GM12892 (cell line): ENCODE data around the gene VN1R4.
"Not testable (repeated sequence)": the region's sequence is repeated elsewhere in the genome, so short reads cannot be mapped to it uniquely, and the experiment has no call there.

ENCODE experiments used
- POLR2A ChIP-seq: IDR thresholded peaks from 2 replicates; pipeline ENCODE4 v1.6.1; 2011; ENCODE audit warnings: low read depth, low read length, control low read depth
- POLR2AphosphoS5 ChIP-seq: IDR thresholded peaks from 2 replicates; pipeline ENCODE4 v1.6.1; 2011; ENCODE audit warnings: low read depth, low read length, control low read depth
- TAF1 ChIP-seq: IDR thresholded peaks from 2 replicates; pipeline ENCODE4 v1.6.1; 2011; ENCODE audit warnings: low read depth, mild to moderate bottlenecking, control low read depth, low read length, borderline replicate concordance

GRCh38 chr19:53267623-53268022, at the start of gene VN1R4:
- TF ChIP-seq POLR2AphosphoS5, POLR2A, TAF1: not testable (repeated sequence)
